Mesendoderm (in vitro differentiated cells): ENCODE data around the gene IER5L.
A peak's percentile ranks its signal among the peaks of the same experiment; 100 is the strongest.

Source experiments
- DNase-seq: peaks from one replicate; pipeline ENCODE4 v3.0.0; 2013
- H2AK5ac ChIP-seq: 2 replicates; pipeline ENCODE4 v1.6.1; 2013; ENCODE audit warnings: low read length, inconsistent platforms
- H2BK120ac ChIP-seq: 2 replicates; pipeline ENCODE4 v1.6.1; 2013; ENCODE audit warnings: low read depth, mild to moderate bottlenecking, low read length, moderate library complexity, mixed read lengths
- H2BK15ac ChIP-seq: replicated peaks from 2 replicates; pipeline ENCODE4 v1.6.1; 2013; ENCODE audit warnings: low read depth, mild to moderate bottlenecking, moderate library complexity
- H2BK5ac ChIP-seq: 2 replicates; pipeline ENCODE4 v1.6.1; 2013; ENCODE audit warnings: low read length, inconsistent platforms
- H3K18ac ChIP-seq: 2 replicates; pipeline ENCODE4 v1.6.1; 2013; ENCODE audit warnings: mild to moderate bottlenecking, low read length, mixed read lengths
- H3K23ac ChIP-seq: one replicate; pipeline ENCODE4 v1.6.1; 2013; ENCODE audit warnings: low read length
- H3K27ac ChIP-seq: 2 replicates; pipeline ENCODE4 v1.5.1; 2013; ENCODE audit warnings: low read depth, mild to moderate bottlenecking, inconsistent platforms, low read length, moderate library complexity
- H3K27me3 ChIP-seq: 2 replicates; pipeline ENCODE4 v1.6.1; 2013; ENCODE audit warnings: low read length, control low read depth, mild to moderate bottlenecking, inconsistent platforms; ENCODE audit not compliant: insufficient read depth, poor library complexity
- H3K36me3 ChIP-seq: 2 replicates; pipeline ENCODE4 v1.6.1; 2013; ENCODE audit warnings: low read length, inconsistent platforms; ENCODE audit not compliant: control insufficient read depth, insufficient read depth
- H3K4ac ChIP-seq: one replicate; pipeline ENCODE4 v1.6.1; 2013; ENCODE audit warnings: low read depth, mild to moderate bottlenecking, low read length, moderate library complexity
- H3K4me1 ChIP-seq: 2 replicates; pipeline ENCODE4 v1.6.1; 2013; ENCODE audit warnings: low read depth, low read length, inconsistent platforms; ENCODE audit not compliant: control insufficient read depth
- H3K4me2 ChIP-seq: 2 replicates; pipeline ENCODE4 v1.6.1; 2013; ENCODE audit warnings: low read length
- H3K4me3 ChIP-seq: 2 replicates; pipeline ENCODE4 v1.5.1; 2013; ENCODE audit warnings: mild to moderate bottlenecking, low read length
- H3K56ac ChIP-seq: one replicate; pipeline ENCODE4 v1.6.1; 2013; ENCODE audit warnings: low read length
- H3K79me1 ChIP-seq: 2 replicates; pipeline ENCODE4 v1.6.1; 2013; ENCODE audit warnings: low read length, inconsistent platforms
- H3K79me2 ChIP-seq: 2 replicates; pipeline ENCODE4 v1.6.1; 2013; ENCODE audit warnings: mild to moderate bottlenecking, low read length; ENCODE audit not compliant: control insufficient read depth, insufficient read depth
- H3K9ac ChIP-seq: 2 replicates; pipeline ENCODE4 v1.6.1; 2013; ENCODE audit warnings: low read length, inconsistent platforms
- H4K5ac ChIP-seq: one replicate; pipeline ENCODE4 v1.6.1; 2013; ENCODE audit warnings: low read length
- H4K8ac ChIP-seq: one replicate; pipeline ENCODE4 v1.6.1; 2013; ENCODE audit warnings: low read depth, mild to moderate bottlenecking, control low read depth, low read length, moderate library complexity
- WGBS: extraction: QIAGEN DNeasy Blood & Tissue Kit; methylation state at CpG from one replicate; pipeline ENCODE4 v1.1.7; 2013; ENCODE audit warnings: low lambda C conversion rate, missing lambda C conversion rate; ENCODE audit not compliant: insufficient coverage; ENCODE audit errors: extremely low coverage; 5-methylcytosine and 5-hydroxymethylcytosine counted together

Gene IER5L

DNA sequence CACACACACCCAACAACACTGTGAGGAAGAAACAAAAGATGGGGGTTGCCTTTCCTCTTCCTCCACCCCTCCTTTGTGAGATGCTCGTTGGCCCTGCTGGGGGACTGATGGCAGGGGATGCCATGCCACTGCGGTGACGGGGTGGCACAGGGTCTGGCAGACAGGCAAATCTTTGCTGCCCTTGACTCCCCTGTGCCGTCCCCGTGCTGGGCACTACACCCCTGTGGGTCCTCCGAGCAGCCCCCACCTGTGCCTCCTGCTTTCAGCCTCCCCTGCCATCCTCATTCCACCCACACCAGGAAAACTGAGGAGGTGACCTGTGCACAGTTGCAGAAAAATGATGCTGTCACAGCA, 40.2 kb upstream of the IER5L start:
- Histone ChIP-seq H3K4me3 (no peak overlapping the region), H3K79me1 (no peaks in the 10 kb centered on the region), H3K4me1 (no peaks in the 10 kb centered on the region), H2AK5ac (no peak overlapping the region), H3K56ac (no peak overlapping the region), H3K4ac (no peak overlapping the region), H3K4me2 (no peak overlapping the region), H3K23ac (no peak overlapping the region), H3K18ac (no peak overlapping the region), H2BK15ac (no peak overlapping the region), H3K27me3 (no peaks in the 10 kb centered on the region), H3K79me2 (no peaks in the 10 kb centered on the region), H4K5ac (no peak overlapping the region), H3K9ac (no peak overlapping the region), H3K36me3 (no peaks in the 10 kb centered on the region), H2BK5ac (no peak overlapping the region), H3K27ac (no peak overlapping the region), H4K8ac (no peak overlapping the region), H2BK120ac (no peak overlapping the region)
- WGBS, result no CpG with 5 or more reads among the region's 6 CpGs
- no peak for DNase-seq

DNA sequence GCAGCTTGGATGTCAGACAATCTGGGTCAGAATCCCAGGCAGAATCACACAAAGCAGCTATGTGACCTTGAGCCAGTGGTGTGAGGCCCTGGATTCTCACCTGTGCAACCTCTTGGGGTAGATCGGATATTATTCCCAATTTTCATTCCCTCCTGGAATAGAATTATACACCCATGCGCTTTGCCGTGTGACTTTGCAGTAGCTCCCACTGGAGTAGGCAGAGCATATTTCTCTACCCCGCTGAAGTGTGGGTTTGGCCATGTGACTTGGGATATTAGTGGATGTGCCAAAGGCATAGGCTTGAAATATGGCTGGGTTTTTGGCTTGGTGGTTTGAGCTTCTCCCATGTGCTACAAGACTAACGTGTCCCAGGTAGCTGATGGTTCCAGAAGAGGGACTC, 35.5 kb upstream of the IER5L start:
- H3K18ac ChIP-seq, result no peak overlapping the region
- H3K23ac ChIP-seq, result no peak overlapping the region
- H3K27me3 ChIP-seq, result no peaks in the 10 kb centered on the region
- H3K56ac ChIP-seq, result no peak overlapping the region
- no peak overlapping the region for H2BK15ac ChIP-seq
- no peak overlapping the region for H3K4me2 ChIP-seq
- H2AK5ac ChIP-seq, result no peak overlapping the region
- H3K4me1 ChIP-seq, result peaks cover 5% of the 10 kb centered on the region
- H3K79me1 ChIP-seq, result peaks cover 2% of the 10 kb centered on the region
- H3K9ac ChIP-seq, result no peak overlapping the region
- no CpG with 5 or more reads among the region's 5 CpGs for WGBS
- H4K5ac ChIP-seq, result no peak overlapping the region
- no peak overlapping the region for H3K27ac ChIP-seq
- peaks cover 4% of the 10 kb centered on the region for H3K79me2 ChIP-seq
- H2BK5ac ChIP-seq, result no peak overlapping the region
- no peak overlapping the region for H2BK120ac ChIP-seq
- DNase-seq, result no peak
- H3K4me3 ChIP-seq, result no peak overlapping the region
- H3K36me3 ChIP-seq, result no peaks in the 10 kb centered on the region
- no peak overlapping the region for H3K4ac ChIP-seq
- H4K8ac ChIP-seq, result no peak overlapping the region

DNA sequence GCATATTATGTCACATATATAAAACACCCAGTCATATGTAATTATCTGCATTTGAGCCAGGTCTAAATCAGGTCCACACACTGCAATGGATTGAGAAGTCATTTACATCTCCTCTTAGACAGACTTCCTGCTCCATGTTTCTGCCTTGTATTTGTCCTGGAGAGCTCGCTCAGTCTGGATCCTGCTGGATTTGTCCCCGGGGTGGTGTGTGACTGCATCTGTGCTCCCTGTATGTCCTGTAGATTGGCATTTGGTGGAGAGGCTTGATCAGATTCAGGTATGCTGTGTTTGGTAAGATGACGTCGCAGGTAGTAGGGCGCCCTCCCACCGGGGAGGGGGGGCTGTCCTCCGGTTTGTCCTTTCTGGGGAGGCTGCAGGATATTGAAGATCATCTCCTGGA, 33.6 kb upstream of the IER5L start:
- Histone ChIP-seq H3K4me1 (peaks cover 5% of the 10 kb centered on the region), H3K9ac (no peak overlapping the region), H2BK15ac (no peak overlapping the region), H2AK5ac (no peak overlapping the region), H3K79me1 (peaks cover 2% of the 10 kb centered on the region), H4K8ac (no peak overlapping the region), H3K23ac (no peak overlapping the region), H4K5ac (no peak overlapping the region), H3K4me3 (no peak overlapping the region), H2BK5ac (no peak overlapping the region), H3K79me2 (peaks cover 4% of the 10 kb centered on the region), H3K36me3 (no peaks in the 10 kb centered on the region), H3K27me3 (no peaks in the 10 kb centered on the region), H3K18ac (no peak overlapping the region), H2BK120ac (no peak overlapping the region), H3K27ac (no peak overlapping the region), H3K56ac (no peak overlapping the region), H3K4me2 (no peak overlapping the region), H3K4ac (no peak overlapping the region)
- no CpG with 5 or more reads among the region's 7 CpGs for WGBS
- DNase-seq, result peak; percentile 32

DNA sequence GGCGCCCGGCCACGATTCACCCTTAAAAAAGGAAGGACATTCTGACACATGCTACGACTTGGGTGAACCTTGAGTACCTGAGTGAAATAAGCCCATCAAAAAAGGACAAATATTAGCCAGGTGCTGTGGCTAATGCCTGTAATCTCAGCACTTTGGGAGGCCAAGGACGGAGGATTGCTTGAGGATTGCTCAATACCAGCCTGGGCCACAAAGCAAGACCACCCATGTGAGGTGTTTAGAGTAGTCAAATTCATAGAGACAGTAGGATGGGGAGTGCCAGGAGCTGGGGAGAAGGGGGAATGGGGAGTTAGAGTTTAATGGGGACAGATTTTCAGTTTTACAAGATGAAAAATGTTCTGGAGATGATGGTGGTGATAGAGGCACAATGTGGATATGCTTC, 32.1 kb upstream of the IER5L start:
- Histone ChIP-seq H2BK120ac (no peak overlapping the region), H3K18ac (no peak overlapping the region), H3K23ac (no peak overlapping the region), H2AK5ac (no peak overlapping the region), H3K79me2 (peaks cover 4% of the 10 kb centered on the region), H3K27me3 (no peaks in the 10 kb centered on the region), H4K8ac (no peak overlapping the region), H3K56ac (peak overlapping the region; percentile 36), H3K4me3 (no peak overlapping the region), H3K36me3 (no peaks in the 10 kb centered on the region), H3K4me1 (peaks cover 5% of the 10 kb centered on the region), H3K9ac (no peak overlapping the region), H4K5ac (no peak overlapping the region), H3K4me2 (no peak overlapping the region), H2BK5ac (no peak overlapping the region), H3K27ac (no peak overlapping the region), H3K4ac (no peak overlapping the region), H2BK15ac (no peak overlapping the region), H3K79me1 (peaks cover 2% of the 10 kb centered on the region)
- DNase-seq, result no peak
- no CpG with 5 or more reads among the region's 5 CpGs for WGBS

DNA sequence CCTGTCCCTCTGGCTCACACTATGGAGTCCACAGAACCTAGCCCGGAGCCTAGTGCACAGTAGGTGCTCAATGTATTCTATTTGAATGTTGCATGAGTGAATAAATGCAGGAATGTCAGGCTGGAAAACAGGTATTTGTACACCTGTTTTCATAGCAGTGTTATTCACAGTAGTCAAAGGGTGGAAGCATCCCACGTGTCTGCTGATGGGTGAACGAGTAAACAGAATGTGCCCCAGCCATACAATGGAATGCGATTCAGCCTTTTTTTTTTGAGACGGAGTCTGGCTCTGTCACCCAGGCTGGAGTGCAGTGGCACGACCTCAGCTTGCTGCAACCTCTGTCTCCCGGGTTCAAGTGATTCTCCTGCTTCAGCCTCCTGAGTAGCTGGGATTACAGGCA, 31.5 kb upstream of the IER5L start:
- H3K56ac ChIP-seq, result peak overlapping the region; percentile 96
- H2BK15ac ChIP-seq, result no peak overlapping the region
- H3K4me3 ChIP-seq, result no peak overlapping the region
- H2AK5ac ChIP-seq, result peak overlapping the region; percentile 0
- no peak overlapping the region for H2BK120ac ChIP-seq
- WGBS, result no CpG with 5 or more reads among the region's 7 CpGs
- no peak overlapping the region for H3K18ac ChIP-seq
- no peak for DNase-seq
- H3K27me3 ChIP-seq, result no peaks in the 10 kb centered on the region
- no peak overlapping the region for H3K27ac ChIP-seq
- no peaks in the 10 kb centered on the region for H3K36me3 ChIP-seq
- no peak overlapping the region for H4K8ac ChIP-seq
- peak overlapping the region; percentile 79 for H3K9ac ChIP-seq
- peak overlapping the region; percentile 64 for H3K4me2 ChIP-seq
- peak overlapping the region; percentile 81 for H2BK5ac ChIP-seq
- H3K4ac ChIP-seq, result peak overlapping the region; percentile 86
- no peak overlapping the region for H4K5ac ChIP-seq
- peaks cover 5% of the 10 kb centered on the region for H3K4me1 ChIP-seq
- peaks cover 4% of the 10 kb centered on the region for H3K79me2 ChIP-seq
- H3K79me1 ChIP-seq, result peaks cover 2% of the 10 kb centered on the region
- H3K23ac ChIP-seq, result no peak overlapping the region

DNA sequence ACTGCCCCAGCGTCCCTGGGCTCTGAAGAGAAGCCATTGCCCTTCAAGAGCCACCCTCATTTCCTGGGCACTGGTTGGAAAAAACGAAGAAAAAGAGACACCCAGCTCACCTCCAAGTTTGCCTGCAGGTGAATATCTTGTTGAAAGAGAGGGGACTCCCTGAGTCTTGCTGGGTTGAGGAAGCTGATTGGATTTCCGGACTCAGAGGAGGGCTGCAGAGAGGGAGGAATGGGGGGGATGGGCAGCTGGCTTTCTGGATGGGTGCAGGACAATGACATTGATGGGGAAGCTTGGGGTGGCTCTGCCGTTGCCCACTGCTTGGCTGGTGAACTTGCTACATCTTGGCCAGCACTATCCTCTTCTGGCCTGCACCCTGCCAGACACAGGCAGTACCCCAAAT, 31.0 kb upstream of the IER5L start:
- Histone ChIP-seq H3K4me1 (peaks cover 5% of the 10 kb centered on the region), H3K27ac (peak overlapping the region; percentile 61), H3K56ac (peak overlapping the region; percentile 96), H2AK5ac (peak overlapping the region; percentile 0), H4K5ac (no peak overlapping the region), H3K79me1 (peaks cover 2% of the 10 kb centered on the region), H3K79me2 (peaks cover 4% of the 10 kb centered on the region), H3K27me3 (no peaks in the 10 kb centered on the region), H3K36me3 (no peaks in the 10 kb centered on the region), H3K18ac (peak overlapping the region; percentile 46), H4K8ac (no peak overlapping the region), H3K4me2 (peak overlapping the region; percentile 64), H3K23ac (no peak overlapping the region), H3K4ac (peak overlapping the region; percentile 87), H2BK120ac (peak overlapping the region; percentile 46), H2BK15ac (no peak overlapping the region), H2BK5ac (peak overlapping the region; percentile 81), H3K9ac (peak overlapping the region; percentile 79), H3K4me3 (peak overlapping the region; percentile 57)
- peak; percentile 64 for DNase-seq
- WGBS, result no CpG with 5 or more reads among the region's 4 CpGs
